ENCODE measurements around the gene TIGD4. TPM values are rescaled to one million over a fixed set of nuclear protein-coding genes. Genes with fewer than 3 reads are reported as not detected.

Gene TIGD4
- total and polyA plus RNA-seq, 2 of the 8 experiments (the other 6 are each of a cell fraction or from before 2014, with no cell fraction given), result 0.42 to 2.3 TPM

DNA sequence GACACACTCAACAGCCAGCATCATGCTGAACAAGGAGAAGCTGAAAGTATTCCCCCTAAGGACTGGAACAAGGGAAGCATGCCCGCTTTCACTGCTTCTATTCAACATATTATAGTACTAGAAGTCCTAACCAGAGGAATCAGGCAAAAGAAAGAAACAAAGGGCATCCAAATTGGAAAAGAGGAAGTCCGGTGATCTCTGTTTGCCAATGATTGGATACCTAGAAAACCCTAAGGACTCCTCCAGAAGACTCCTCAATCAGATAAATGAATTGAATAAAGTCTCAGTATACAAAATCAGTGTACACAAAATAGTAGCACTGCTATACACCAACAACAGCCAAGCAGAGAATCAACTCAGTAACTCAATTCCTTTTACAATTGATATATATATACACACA lies 45.0 kb upstream of the TIGD4 start:
- H3K4me1 ChIP-seq (replicated peaks in 1 of 4; ENCODE audit: control insufficient read depth in 3 of 4, insufficient read depth in 4 of 4, low read length in 3 of 4), result no peaks in the 10 kb centered on the region
- H3K27ac ChIP-seq (ENCODE audit: low read depth, low read length), result no peak overlapping the region
- no peak overlapping the region for H3K4me3 ChIP-seq (ENCODE audit: extremely low read depth in 1 of 4, insufficient read depth in 2 of 4, low read depth in 3 of 4, low read length in 4 of 4)
- H2BK120ac ChIP-seq (replicated peaks; ENCODE audit: low read depth, low read length), result no peak overlapping the region
- H4K8ac ChIP-seq (ENCODE audit: extremely low read depth, insufficient read depth, low read length), result no peak overlapping the region
- H3K27me3 ChIP-seq (replicated peaks in 1 of 4; ENCODE audit: control insufficient read depth in 3 of 4, extremely low read depth in 1 of 4, insufficient read depth in 3 of 4, low read length in 3 of 4), result no peaks in the 10 kb centered on the region
- no peaks in the 10 kb centered on the region; the same call in 1 of the 2 replicates for H3K79me1 ChIP-seq (ENCODE audit: low read depth, low read length)
- H2AK5ac ChIP-seq (ENCODE audit: low read depth, low read length), result no peak overlapping the region
- H3K23ac ChIP-seq (ENCODE audit: insufficient read length), result no peak overlapping the region
- CTCF ChIA-PET (ENCODE audit: partially characterized antibody), result no interaction called here
- H4K91ac ChIP-seq (replicated peaks; ENCODE audit: insufficient read length, low read length), result no peak overlapping the region
- H3K36me3 ChIP-seq (ENCODE audit: control insufficient read depth in 2 of 4, insufficient read depth in 4 of 4, low read length in 3 of 4), result peaks cover 0 to 7% (median 0%) of the 10 kb centered on the region in 4 experiments; a peak in 2 of 8 replicates
- peaks cover 0 to 9% of the 10 kb centered on the region in 2 experiments; a peak in 1 of 4 replicates for H3K9me3 ChIP-seq (ENCODE audit: insufficient read depth in 2 of 2, low read depth in 1 of 2, low read length in 1 of 2)
- H3K4me2 ChIP-seq (ENCODE audit: insufficient read depth in 1 of 2, low read depth in 2 of 2, low read length in 2 of 2), result no peak overlapping the region
- H3K4ac ChIP-seq (replicated peaks; ENCODE audit: insufficient read length, low read depth, low read length), result no peak overlapping the region
- H3K18ac ChIP-seq (ENCODE audit: extremely low read depth, low read length), result no peak overlapping the region
- no peak for TF ChIP-seq GTF2F1 (IDR thresholded peaks at IDR 0.05; ENCODE audit: borderline replicate concordance, low read depth, low read length)
- no peak for TF ChIP-seq CBX8 (IDR thresholded peaks at IDR 0.05; ENCODE audit: borderline replicate concordance, low read depth, low read length)
- no peak for TF ChIP-seq BACH1 (IDR thresholded peaks at IDR 0.05; ENCODE audit: low read length)
- TF ChIP-seq KDM5A (IDR thresholded peaks at IDR 0.05; ENCODE audit: low read length), result no peak
- no peak for TF ChIP-seq TAF1 (IDR thresholded peaks at IDR 0.05; ENCODE audit: low read depth, low read length)
- TF ChIP-seq, protein P1, sequence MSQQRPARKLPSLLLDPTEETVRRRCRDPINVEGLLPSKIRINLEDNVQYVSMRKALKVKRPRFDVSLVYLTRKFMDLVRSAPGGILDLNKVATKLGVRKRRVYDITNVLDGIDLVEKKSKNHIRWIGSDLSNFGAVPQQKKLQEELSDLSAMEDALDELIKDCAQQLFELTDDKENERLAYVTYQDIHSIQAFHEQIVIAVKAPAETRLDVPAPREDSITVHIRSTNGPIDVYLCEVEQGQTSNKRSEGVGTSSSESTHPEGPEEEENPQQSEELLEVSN (IDR thresholded peaks at IDR 0.05), result no peak
- TF ChIP-seq CTBP2 (IDR thresholded peaks at IDR 0.05; ENCODE audit: borderline replicate concordance, insufficient read depth, insufficient read length, low read length), result no peak
- TF ChIP-seq FOSL1 (IDR thresholded peaks at IDR 0.05; ENCODE audit: insufficient read depth, low read depth, low read length), result no peak
- TF ChIP-seq CHD2 (IDR thresholded peaks at IDR 0.05; ENCODE audit: low read length), result no peak
- no peak for TF ChIP-seq SP1 (IDR thresholded peaks at IDR 0.05; ENCODE audit: low read depth, low read length)
- TF ChIP-seq SAP30 (IDR thresholded peaks at IDR 0.05; ENCODE audit: insufficient read depth, insufficient replicate concordance, low read length), result no peak
- no peak for TF ChIP-seq SP2 (IDR thresholded peaks at IDR 0.05; ENCODE audit: low read length)
- H3K56ac ChIP-seq (replicated peaks; ENCODE audit: insufficient read length, low read depth, low read length), result no peak overlapping the region
- no peaks in the 10 kb centered on the region for H3K79me2 ChIP-seq (ENCODE audit: control insufficient read depth in 1 of 2, insufficient read depth in 2 of 2, low read length in 2 of 2)
- H3K23me2 ChIP-seq (ENCODE audit: low read depth, low read length), result no peaks in the 10 kb centered on the region
- H2BK5ac ChIP-seq (ENCODE audit: low read depth, low read length), result no peak overlapping the region
- 91% methylated on average over 2 of the region's 2 CpGs; no CpG with 5 or more reads in 1 of the 2 experiments for WGBS, 2 experiments (ENCODE audit: extremely low coverage in 1 of 2, insufficient coverage in 1 of 2, insufficient read length in 1 of 2, insufficient replicate concordance in 2 of 2, low coverage in 1 of 2, low lambda C conversion rate in 2 of 2, missing lambda C conversion rate in 1 of 2)
- POLR2A ChIA-PET (ENCODE audit: partially characterized antibody), result no interaction called here
- no peak for FAIRE-seq
- no peak overlapping the region for H4K5ac ChIP-seq (ENCODE audit: insufficient read length, low read depth, low read length)
- H3K14ac ChIP-seq (ENCODE audit: insufficient read length), result no peak overlapping the region
- no peak overlapping the region for H2AFZ ChIP-seq (ENCODE audit: low read length)
- no peak overlapping the region for H2BK20ac ChIP-seq (ENCODE audit: low read length)
- DNase-seq (ENCODE audit: low read depth in 1 of 2, low spot score in 2 of 2), result no peak
- no peaks in the 10 kb centered on the region for H4K20me1 ChIP-seq (replicated peaks in 1 of 2; ENCODE audit: control insufficient read depth in 1 of 2, insufficient read depth in 2 of 2, low read length in 2 of 2)
- no peak overlapping the region for H2BK15ac ChIP-seq (ENCODE audit: low read length)
- no peak overlapping the region for H3K9ac ChIP-seq (replicated peaks in 1 of 4; ENCODE audit: extremely low read depth in 1 of 4, low read depth in 3 of 4, low read length in 3 of 4)
- no peak overlapping the region for H2BK12ac ChIP-seq (ENCODE audit: low read depth, low read length)
